ENCODE data around the gene LEFTY1.
A peak's percentile ranks its signal among the peaks of the same experiment; 100 is the strongest.
"Not testable (repeated sequence)": the region's sequence is repeated elsewhere in the genome, so short reads cannot be mapped to it uniquely, and the experiment has no call there.

The LEFTY1 gene

GRCh38 chr1:225888898-225889601, at the start of gene LEFTY1:
TSS of gene LEFTY1 (minus strand) at chr1:225889146. CDS start at chr1:225889066, 80 bp downstream.
- no peak for DNase-seq (ENCODE audit: low spot score)

GRCh38 chr1:225937048-225937968, 48.4 kb upstream of the LEFTY1 start:
- DNase-seq (ENCODE audit: low spot score), result no peak

GRCh38 chr1:225936523-225936922, 47.6 kb upstream of the LEFTY1 start:
- DNase-seq (ENCODE audit: low spot score), result no peak

- not testable (repeated sequence) for DNase-seq (ENCODE audit: low spot score)
Observed at GRCh38 chr1:225936086-225936485, 47.1 kb upstream of the LEFTY1 start.

GRCh38 chr1:225934711-225935110, 45.8 kb upstream of the LEFTY1 start:
- DNase-seq (ENCODE audit: low spot score), result no peak

- no peak for DNase-seq (ENCODE audit: low spot score)
Observed at GRCh38 chr1:225933072-225933471, 44.1 kb upstream of the LEFTY1 start.

GRCh38 chr1:225931270-225932136, 42.6 kb upstream of the LEFTY1 start:
- DNase-seq (ENCODE audit: low spot score), result no peak

- no peak for DNase-seq (ENCODE audit: low spot score)
Observed at GRCh38 chr1:225930566-225930965, 41.6 kb upstream of the LEFTY1 start.

- DNase-seq (ENCODE audit: low spot score), result not testable (repeated sequence)
Observed at GRCh38 chr1:225929462-225929861, 40.5 kb upstream of the LEFTY1 start.

- DNase-seq (ENCODE audit: low spot score), result no peak
Observed at GRCh38 chr1:225928186-225929175, 39.5 kb upstream of the LEFTY1 start.

- DNase-seq (ENCODE audit: low spot score), result no peak
Observed at GRCh38 chr1:225926551-225927113, 37.7 kb upstream of the LEFTY1 start.

GRCh38 chr1:225923692-225924555, 35.0 kb upstream of the LEFTY1 start, which contains the start of gene PYCR2:
TSS of gene PYCR2 (minus strand) at chr1:225924250. CDS start at chr1:225924110, 140 bp downstream.
- peak; percentile 95 for DNase-seq (ENCODE audit: low spot score)

GRCh38 chr1:225923381-225923691, 34.4 kb upstream of the LEFTY1 start:
- no peak for DNase-seq (ENCODE audit: low spot score)

GRCh38 chr1:225921734-225922709, 33.1 kb upstream of the LEFTY1 start:
- DNase-seq (ENCODE audit: low spot score), result no peak

GRCh38 chr1:225919906-225920305, 31.0 kb upstream of the LEFTY1 start:
- DNase-seq (ENCODE audit: low spot score), result peak; percentile 96

- no peak for DNase-seq (ENCODE audit: low spot score)
Observed at GRCh38 chr1:225918280-225918679, 29.3 kb upstream of the LEFTY1 start.

GRCh38 chr1:225917536-225917935, 28.6 kb upstream of the LEFTY1 start:
- no peak for DNase-seq (ENCODE audit: low spot score)

- DNase-seq (ENCODE audit: low spot score), result no peak
Observed at GRCh38 chr1:225917101-225917500, 28.2 kb upstream of the LEFTY1 start.
